SK-N-MC (cell line): Measurements from ENCODE around the gene CDKAL1.

Experiments used
- EZH2 ChIP-seq: fragments of 200-600 bp; sonication (generic); IDR thresholded peaks from one replicate; pipeline ENCODE4 v1.6.1; 2017; ENCODE audit warnings: antibody characterized with exemption
- FOXP2 ChIP-seq: optimal IDR thresholded peaks from 2 replicates; pipeline ENCODE3; 2011; ENCODE audit warnings: mild to moderate bottlenecking, moderate library complexity; ENCODE audit not compliant: insufficient read depth; ENCODE audit errors: extremely low read length, control extremely low read depth
- POLR2AphosphoS5 ChIP-seq: IDR thresholded peaks from 2 replicates; pipeline ENCODE4 v1.6.1; 2012; ENCODE audit warnings: mild to moderate bottlenecking, low read depth, low read length, borderline replicate concordance

DNA sequence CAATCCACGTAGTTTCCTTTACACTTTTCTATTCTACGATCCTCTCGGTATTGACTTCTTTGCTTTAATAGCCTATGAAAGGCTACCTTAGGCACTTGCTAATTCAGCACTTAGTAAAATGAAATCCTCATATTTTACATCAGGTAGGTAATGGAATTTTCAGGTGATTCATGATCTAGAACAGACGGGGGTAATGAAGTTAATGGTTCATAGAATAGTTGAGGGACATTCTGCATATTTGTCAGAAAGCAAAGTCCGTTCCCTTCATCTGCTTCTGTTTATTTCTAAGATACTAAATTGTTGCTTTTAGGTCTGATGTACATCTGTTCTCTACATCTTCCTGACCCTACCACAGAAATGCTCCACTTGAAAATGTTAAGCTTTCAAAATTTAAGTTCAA is 431.7 kb downstream of the CDKAL1 start:
- TF ChIP-seq EZH2, result no peak
- no peak for TF ChIP-seq POLR2AphosphoS5
- TF ChIP-seq FOXP2, result no peak
